HG03521 (cell line): ENCODE data around the gene LHPP.
"Not testable (repeated sequence)": the region's sequence is repeated elsewhere in the genome, so short reads cannot be mapped to it uniquely, and the experiment has no call there.

Experiments used
- ATAC-seq: cut with Tn5 transposase; IDR thresholded peaks from one replicate; pipeline ENCODE4 v1.9.1; 2021; ENCODE audit warnings: mild to moderate bottlenecking, moderate library complexity; ENCODE audit not compliant: unreplicated experiment

Gene LHPP

GRCh38 chr10:124602646-124603365 is 141.2 kb downstream of the LHPP start:
- ATAC-seq = no peak

GRCh38 chr10:124603376-124604213 is 142.0 kb downstream of the LHPP start:
- no peak for ATAC-seq

- ATAC-seq = no peak
Measured at GRCh38 chr10:124604214-124605000, 142.8 kb downstream of the LHPP start.

DNA sequence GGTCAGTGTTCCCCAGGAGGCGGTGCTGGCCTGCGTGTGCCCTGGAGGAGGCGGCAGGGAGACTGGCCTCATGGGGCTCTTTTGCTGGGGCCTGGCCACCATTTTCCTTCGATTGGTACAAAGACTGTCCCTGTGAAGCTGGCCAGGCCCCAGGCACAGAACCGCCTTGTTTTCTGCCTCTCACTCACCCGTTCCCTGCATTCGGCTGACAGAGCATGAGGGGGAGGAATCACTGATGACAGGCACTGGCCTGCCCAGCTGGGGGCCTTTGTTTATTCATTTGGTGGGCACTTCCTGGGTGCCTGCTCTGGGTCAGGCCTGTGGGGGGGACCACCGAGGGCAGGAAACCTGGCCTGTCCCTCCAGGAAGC is 143.4 kb downstream of the LHPP start:
- ATAC-seq = no peak

DNA sequence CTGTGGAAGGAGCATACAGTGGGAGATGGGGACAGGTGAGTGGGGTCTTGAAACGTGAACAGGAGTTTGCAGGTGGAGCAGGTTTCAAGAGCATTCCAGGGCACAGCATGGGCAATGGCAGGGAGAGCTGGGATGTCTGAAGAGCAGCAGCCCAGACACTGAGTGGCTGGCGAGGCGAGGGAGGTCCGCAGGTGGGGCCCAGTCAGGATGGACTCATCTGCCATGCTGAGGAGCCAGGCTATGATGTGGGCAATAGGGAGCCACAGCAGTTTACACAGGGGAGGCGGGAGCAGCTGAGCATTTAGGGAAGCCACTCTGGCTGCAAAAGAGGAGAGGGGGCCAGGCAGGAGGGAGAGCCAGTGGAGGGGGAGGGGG is 143.8 kb downstream of the LHPP start:
- ATAC-seq = no peak

- ATAC-seq = no peak
Measured at GRCh38 chr10:124605856-124606812, 144.5 kb downstream of the LHPP start.

DNA sequence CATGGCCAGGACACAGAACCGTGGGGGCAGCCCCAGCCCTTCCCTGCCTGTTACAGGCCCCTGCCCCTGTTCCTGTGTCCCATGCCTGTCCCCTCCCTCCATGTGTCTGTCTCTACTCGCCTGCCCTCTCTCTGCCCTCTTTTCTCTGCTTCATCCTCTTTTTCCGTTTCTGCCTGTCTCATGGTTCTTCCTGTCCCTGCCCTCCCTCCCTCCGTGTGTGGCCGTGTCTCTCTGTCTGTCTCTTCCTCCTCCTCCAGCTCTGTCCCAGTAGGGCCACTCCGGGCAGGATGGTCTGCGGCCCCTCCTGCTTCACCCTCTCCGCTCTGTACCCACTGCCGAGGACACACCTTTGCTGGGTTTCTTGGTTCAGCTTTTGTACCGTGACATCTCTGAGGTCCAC is 145.2 kb downstream of the LHPP start:
- no peak for ATAC-seq

- no peak for ATAC-seq
Measured at GRCh38 chr10:124607693-124608092, 146.1 kb downstream of the LHPP start.

DNA sequence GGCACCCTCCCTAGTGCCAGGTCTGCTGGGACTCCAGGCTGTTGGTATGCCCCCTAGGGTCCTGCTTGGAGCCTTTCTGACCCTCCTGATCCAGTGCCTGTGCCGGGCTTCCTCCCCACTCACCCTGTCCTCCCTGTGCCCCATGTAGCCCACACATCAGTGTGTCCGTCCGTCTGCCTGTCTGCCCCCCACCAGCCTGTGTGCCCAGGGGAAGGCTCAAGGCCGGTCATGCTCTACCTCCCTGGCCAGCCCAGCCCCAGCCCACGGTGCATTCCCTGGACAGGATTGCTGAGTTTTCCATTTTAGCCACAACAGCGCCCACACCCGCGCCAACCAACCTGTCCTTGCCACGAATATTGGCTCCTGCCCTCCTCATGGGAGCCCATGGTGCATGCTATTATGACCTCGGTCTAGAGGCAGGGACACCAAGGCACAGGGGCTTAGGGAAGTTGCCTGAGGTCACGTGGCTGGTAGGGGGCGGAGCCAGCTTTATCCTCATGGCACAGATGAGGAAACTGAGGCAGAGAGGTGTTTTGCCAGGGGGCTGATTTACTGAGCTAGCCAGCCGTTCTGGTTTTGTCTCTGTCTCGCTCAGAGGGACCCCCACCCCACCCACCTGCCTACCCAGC is 146.6 kb downstream of the LHPP start:
- no peak for ATAC-seq

GRCh38 chr10:124609698-124610097 is 148.1 kb downstream of the LHPP start:
- no peak for ATAC-seq

DNA sequence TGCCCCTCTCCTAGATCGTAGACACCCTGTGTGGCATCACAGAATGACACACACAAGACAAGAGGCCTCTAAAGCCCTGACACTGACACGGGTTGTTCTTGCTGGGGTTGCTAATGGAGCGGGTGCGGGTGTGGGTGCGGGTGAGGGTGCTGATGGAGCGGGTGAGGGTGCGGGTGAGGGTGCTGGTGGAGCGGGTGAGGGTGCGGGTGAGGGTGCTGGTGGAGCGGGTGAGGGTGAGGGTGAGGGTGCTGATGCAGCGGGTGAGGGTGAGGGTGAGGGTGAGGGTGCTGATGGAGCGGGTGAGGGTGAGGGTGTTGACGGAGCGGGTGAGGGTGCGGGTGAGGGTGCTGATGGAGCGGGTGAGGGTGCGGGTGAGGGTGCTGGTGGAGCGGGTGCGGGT is 148.6 kb downstream of the LHPP start:
- not testable (repeated sequence) for ATAC-seq

DNA sequence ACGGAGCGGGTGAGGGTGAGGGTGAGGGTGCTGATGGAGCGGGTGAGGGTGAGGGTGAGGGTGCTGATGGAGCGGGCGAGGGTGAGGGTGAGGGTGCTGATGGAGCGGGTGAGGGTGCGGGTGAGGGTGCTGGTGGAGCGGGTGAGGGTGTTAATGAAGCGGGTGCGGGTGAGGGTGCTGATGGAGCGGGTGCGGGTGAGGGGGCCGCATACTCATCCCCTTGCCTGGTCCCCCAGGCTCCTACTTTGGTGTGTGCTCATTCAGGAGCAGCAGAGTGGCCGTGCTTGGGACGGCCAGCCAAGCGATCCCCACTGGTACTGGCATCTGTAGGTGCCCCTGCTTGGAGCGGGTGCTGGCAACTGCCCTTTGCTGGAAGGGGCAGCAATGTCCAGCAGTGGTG is 149.2 kb downstream of the LHPP start:
- not testable (repeated sequence) for ATAC-seq

GRCh38 chr10:124611738-124612137 is 150.1 kb downstream of the LHPP start:
- ATAC-seq = no peak

- no peak for ATAC-seq
Measured at GRCh38 chr10:124612611-124613498, 151.2 kb downstream of the LHPP start.

GRCh38 chr10:124614003-124614659 is 152.5 kb downstream of the LHPP start:
- ATAC-seq = no peak

DNA sequence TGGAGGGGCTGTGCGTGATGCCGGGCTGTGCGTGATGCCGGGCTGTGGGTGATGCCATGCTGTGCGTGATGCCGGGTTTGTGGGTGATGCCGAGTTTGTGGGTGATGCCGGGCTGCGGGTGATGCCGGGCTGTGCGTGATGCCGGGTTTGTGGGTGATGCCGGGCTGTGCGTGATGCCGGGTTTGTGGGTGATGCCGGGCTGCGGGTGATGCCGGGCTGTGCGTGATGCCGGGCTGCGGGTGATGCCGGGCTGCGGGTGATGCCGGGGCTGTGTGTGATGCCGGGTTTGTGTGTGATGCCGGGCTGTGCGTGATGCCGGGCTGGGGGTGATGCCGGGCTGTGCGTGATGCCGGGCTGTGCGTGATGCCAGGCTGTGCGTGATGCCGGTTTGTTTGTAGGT is 153.6 kb downstream of the LHPP start:
- no peak for ATAC-seq

GRCh38 chr10:124616040-124616835 is 154.6 kb downstream of the LHPP start:
- no peak for ATAC-seq

DNA sequence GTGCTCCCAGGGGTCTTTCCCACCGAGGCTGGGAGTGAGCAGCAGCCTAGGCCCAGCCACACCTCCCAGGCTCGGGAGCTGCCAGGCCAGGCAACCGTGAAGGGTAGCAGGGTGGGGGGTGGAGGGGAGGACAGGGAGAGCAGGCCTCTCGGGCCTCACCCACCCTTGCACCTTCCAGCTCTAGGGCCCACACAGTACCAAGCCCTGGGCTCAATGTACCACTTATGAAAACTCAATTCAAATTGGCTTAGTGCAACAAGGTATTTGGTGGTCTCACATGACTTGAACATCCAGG is 155.2 kb downstream of the LHPP start:
- no peak for ATAC-seq
